Coronary artery (tissue), 2 donors: ENCODE measurements around the gene PIP4P1.

Experiments
- DNase-seq: peaks from one replicate; pipeline ENCODE4 v3.0.0-alpha.2; 2017; ENCODE audit warnings: low spot score
- H3K27ac ChIP-seq, 2 donors: fragments of 200-600 bp; sonication (generic); one replicate each; pipeline ENCODE4 v1.5.1; 2016 to 2019
- H3K4me3 ChIP-seq: fragments of 200-600 bp; sonication (generic); 2 replicates; pipeline ENCODE4 v1.5.1; 2016; ENCODE audit warnings: mild to moderate bottlenecking, moderate library complexity
- CTCF ChIP-seq: fragments of 200-600 bp; sonication (generic); IDR thresholded peaks from one replicate; pipeline ENCODE4 v1.5.1; 2019; ENCODE audit warnings: antibody characterized with exemption

Gene PIP4P1

DNA sequence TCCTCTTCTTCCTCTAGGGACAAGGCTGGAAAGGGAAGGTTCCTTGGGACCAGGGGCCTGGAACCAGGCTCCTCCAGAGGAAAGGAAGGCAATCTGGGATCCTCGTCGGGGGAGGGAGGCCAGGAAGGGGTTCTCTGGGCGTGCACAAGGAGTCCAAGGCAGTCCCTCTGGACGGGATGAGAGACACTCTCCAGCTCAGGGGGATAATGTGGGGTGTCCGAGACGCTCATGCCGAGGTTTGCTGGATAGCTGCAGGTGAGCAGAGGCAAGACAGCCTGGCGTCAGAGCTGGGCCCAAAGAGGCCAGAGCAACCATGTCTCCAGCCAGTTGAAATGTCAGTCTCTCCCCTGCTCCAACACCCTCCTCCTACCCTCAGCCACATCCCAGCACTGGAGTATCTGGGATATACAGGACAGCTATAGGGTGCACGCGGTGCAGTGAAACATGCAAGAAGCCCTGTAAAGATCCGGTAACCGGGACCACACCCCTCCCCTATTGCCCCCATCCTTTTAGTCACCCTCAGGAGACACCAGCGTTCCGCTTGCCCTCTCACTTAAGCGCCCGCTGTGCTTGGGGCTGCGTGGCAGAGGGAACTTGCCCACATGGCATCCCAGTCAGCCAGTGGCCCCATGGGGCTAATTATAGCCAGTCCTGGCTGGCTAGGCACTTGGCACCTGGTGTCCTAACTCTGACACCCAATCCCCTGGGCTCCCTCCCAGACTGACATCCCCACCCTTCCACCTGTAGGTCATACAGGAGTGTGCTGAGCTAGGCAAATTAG, 25.5 kb downstream of the PIP4P1 start, which contains the start of gene KLHL33:
KLHL33 (minus strand) TSS at position 585 of the 781 bp plus-strand sequence; CDS start at position 230, 355 bp downstream.
- no peak for TF ChIP-seq CTCF
- peak within 1 kb of the TSS in 1 of 2 donors; percentile 64 for H3K27ac ChIP-seq
- DNase-seq = no peak
- H3K4me3 ChIP-seq = peak within 1 kb of the TSS; percentile 61

- Histone ChIP-seq H3K27ac (peak overlapping the region in 1 of 2 donors; percentile 64), H3K4me3 (peak overlapping the region; percentile 61)
- no peak for DNase-seq
- TF ChIP-seq CTCF = no peak
Measured at GRCh38 chr14:20434701-20435581, 26.3 kb downstream of the PIP4P1 start.

GRCh38 chr14:20429801-20430669, 31.2 kb downstream of the PIP4P1 start:
- no peak for DNase-seq
- TF ChIP-seq CTCF = no peak
- Histone ChIP-seq H3K27ac (no peak overlapping the region), H3K4me3 (no peak overlapping the region)

DNA sequence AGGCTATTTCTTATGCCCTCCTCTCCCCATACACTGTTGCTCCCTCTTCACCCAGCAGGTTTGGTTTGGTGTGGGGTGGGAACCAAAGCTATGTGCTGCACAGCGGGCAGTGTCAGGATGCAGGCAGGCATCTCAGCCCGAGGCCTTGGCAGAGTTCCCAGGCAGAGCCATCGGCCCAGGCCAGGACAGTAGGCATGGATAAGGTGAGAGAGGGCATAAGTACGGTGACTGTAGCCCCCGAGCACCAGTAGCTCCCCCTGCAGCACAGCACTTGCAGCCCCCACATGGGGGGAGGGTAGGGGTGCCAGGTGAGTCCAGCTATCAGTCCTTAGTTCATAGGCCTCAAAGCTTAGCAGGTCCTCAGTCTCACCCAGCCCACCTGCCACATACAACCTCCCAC, 32.4 kb downstream of the PIP4P1 start:
- TF ChIP-seq CTCF = no peak
- Histone ChIP-seq H3K27ac (no peak overlapping the region), H3K4me3 (no peak overlapping the region)
- no peak for DNase-seq

GRCh38 chr14:20428010-20428365, 33.2 kb downstream of the PIP4P1 start:
- no peak overlapping the region for H3K4me3 ChIP-seq
- no peak for DNase-seq
- TF ChIP-seq CTCF = no peak
- no peak overlapping the region for H3K27ac ChIP-seq

GRCh38 chr14:20427231-20428009, 33.8 kb downstream of the PIP4P1 start:
- Histone ChIP-seq H3K27ac (peak overlapping the region in 1 of 2 donors; percentile 51), H3K4me3 (no peak overlapping the region)
- no peak for TF ChIP-seq CTCF
- DNase-seq = no peak
